ENCODE results near the gene SCGB1C1.

The SCGB1C1 gene

DNA sequence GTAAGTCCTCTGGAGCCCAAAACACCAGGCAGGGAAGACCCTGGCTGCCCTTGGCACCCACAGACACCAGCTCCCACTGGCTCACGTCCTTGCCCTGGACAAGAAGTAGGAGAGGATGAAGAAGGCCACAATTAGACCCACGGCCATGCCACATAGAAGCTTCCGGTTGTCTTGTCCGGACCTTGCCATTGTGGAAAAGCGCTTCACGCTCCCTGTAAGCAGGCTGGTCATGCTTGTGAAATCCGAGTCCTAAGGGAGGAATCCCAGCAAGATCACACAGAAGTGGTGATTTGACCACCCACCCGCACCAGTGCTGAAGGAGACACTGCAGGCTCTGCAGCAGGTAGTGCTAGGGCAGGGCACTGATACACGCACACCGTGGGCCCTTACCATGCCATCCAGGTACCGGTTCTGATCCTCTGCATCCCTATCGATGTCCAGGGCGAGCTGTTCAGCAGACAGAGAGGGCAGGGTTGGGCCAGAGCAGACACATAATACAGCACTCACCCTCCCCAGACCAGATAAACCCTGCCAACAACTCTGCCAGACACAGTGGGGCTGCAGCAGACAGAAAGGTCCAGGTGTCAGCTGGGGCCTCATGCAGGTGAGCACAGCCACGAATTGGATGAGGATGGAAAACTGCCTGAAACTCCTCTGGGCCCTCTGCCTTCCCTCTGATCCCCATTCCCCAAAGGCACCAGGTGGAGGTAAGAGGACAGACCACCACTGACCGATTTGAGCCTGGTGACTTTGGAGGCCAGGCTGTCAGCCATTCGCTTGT lies 12.5 kb downstream of the SCGB1C1 start:
- no peak for DNase-seq

DNA sequence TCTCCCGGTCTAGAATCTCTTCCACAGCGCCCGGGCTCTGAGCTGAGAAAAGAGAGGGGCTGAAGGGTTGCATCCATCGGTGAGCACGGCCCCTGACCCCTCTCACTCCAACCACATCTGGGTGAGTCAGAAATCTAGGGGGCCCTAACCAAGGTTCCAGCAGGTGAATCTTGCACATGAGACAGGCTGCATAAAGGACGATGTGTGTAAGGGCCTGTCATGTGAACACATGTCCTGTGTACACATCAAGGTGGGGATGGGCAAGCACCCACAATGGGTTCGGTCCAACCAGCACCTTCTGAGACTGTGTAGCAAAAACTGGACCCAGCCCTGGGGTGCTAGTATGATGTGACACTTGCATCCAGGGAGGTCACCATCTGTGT lies 13.1 kb downstream of the SCGB1C1 start:
- no peak for DNase-seq

DNA sequence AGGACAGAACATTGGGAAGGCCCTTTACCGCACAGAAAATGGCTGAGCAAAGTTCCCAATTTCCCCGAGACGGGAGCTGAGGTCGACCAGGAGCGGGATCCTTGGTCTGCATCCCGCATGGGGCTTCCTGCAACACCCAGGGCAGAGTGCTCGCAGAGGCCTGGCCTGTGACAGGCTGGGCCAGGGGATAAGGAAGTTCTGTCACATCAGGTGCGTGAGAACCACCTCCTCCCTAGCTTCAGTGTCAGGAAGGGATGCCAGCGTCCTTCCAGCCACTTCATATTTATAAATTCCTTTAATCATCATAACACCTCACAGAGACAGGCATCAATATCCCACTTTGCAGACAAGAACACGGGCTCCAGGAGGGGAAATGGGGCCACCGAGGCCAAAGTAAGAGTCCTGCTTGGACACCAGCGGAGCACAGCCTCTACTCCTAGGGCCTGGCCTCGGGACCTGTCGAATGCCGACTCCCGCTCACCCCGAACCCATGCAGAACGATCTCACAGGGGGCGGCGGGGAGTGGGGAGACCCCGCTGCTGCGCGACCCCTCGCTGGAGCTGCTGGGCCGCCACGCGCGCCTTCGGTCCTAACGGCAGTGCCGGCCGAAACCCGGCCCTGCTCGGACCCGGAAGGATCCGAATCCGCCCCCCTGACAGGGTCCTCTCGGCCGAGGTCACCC lies 13.8 kb downstream of the SCGB1C1 start:
- DNase-seq = no peak

DNA sequence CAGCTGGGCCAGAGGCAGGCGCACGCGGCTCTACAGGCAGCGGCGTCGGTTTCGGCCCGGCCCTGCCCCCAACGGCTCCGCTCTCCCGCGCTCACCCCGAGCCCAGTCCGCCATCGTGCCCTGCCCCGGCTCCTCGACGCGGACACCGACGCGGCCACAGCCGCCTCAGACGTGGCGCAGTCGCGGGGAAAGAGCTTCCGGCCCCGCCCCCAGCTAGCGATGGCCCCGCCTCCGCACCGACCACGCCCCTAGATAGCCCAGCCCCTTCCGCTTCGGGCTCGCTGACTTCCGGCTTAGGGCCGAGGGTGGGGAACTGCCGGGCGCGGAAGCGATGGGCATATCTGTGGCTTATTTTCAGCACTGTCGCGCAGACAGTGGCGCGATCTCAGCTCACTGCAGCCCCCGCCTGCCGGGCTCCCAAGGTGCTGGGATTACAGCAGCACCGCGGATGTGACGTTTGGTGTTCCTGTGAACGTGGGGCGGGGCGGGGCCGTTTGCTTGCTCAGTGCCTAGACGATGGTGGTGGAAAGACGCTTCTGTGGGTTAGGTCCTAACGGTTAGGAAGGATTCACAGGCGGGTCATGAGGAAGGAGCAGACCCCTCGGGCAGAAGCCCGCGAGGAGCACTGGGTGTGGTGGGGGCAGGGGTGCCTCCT lies 14.5 kb downstream of the SCGB1C1 start, which contains the start of the genes BET1L and RIC8A:
Gene BET1L (minus strand): TSS at position 192 of the 655 bp plus-strand sequence. CDS start 78 bp downstream, at position 114.
Gene RIC8A (plus strand): TSS at position 501 of the 655 bp plus-strand sequence. CDS start 1,147 bp downstream, outside the sequence.
- DNase-seq = peak; percentile 67

DNA sequence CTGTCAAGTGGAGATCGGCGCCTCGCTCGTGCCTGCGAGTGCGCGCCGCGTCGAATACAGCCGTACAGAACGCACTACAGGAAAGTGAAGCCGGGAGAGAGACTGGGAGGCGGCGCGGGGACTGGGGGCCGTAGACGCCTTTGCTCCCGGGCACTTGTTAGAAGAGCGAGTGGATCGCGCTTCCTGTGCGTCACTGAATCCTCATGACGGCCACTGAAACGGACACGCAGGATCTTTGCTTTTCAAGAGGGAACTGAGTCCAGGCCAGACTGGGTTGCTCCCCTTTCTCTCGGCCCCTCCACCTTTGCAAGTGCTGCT lies 14.9 kb downstream of the SCGB1C1 start:
- no peak for DNase-seq

DNA sequence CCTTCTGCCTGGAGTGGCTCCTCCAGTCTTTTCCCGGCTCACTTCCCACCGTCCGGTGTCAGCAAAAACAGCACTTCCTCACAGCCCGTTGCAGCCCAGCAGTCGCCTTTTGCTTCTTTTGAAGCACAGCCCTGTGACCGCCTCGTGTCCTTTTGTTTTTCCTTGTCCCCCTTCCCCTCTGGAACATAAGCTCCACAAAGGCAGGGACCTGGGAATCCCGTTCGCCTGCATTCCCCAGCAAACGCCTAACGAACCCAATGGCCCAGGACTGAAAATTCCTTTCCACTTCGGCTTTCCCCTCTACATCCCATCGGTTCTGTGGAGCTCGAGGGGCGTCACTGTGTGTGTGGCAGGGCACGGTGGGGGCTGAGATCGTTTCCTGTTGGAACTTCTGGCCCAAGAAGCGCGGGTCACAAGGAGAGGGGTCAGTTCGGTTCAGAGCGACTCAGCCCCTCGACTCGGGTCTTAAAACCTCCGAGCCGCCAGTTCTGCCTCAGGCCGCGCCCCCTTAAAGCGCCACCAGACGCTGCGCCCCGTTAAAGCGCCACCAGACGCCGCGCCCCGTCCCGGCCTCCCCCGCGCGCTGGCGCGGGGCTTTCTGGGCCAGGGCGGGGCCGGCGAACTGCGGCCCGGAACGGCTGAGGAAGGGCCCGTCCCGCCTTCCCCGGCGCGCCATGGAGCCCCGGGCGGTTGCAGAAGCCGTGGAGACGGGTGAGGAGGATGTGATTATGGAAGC lies 15.5 kb downstream of the SCGB1C1 start:
- peak; percentile 28 for DNase-seq

DNA sequence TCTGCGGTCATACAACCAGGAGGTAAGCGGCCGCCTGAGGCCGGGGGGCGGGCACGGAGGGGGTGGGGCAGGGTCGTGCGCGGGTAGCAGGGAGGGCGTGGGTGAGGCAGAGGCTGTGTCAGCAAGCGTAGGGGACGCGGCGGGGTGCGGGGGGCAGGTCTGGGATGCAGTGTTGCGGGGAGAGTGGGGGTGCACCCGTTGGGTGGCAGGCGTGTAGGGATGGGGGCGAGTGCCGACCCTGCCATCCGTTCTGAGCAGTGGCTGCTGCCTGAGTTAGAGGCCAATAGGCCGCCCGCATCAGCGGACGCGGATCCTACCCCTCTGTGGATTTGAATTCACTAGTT lies 16.0 kb downstream of the SCGB1C1 start:
- no peak for DNase-seq

DNA sequence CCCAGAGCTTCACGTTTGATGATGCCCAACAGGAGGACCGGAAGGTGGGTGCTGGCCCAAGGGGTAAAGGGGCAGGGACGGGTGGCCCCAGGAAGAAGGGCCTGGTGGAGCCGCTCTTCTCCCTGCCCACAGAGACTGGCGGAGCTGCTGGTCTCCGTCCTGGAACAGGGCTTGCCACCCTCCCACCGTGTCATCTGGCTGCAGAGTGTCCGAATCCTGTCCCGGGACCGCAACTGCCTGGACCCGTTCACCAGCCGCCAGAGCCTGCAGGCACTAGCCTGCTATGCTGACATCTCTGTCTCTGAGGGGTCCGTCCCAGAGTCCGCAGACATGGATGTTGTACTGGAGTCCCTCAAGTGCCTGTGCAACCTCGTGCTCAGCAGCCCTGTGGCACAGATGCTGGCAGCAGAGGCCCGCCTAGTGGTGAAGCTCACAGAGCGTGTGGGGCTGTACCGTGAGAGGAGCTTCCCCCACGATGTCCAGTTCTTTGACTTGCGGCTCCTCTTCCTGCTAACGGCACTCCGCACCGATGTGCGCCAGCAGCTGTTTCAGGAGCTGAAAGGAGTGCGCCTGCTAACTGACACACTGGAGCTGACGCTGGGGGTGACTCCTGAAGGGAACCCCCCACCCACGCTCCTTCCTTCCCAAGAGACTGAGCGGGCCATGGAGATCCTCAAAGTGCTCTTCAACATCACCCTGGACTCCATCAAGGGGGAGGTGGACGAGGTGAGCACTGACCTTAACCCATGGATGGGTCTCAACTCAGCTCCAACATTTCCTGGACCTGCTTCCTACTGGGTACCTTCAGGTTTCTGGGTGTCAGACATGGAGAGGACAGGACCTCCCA lies 16.6 kb downstream of the SCGB1C1 start:
- no peak for DNase-seq

DNA sequence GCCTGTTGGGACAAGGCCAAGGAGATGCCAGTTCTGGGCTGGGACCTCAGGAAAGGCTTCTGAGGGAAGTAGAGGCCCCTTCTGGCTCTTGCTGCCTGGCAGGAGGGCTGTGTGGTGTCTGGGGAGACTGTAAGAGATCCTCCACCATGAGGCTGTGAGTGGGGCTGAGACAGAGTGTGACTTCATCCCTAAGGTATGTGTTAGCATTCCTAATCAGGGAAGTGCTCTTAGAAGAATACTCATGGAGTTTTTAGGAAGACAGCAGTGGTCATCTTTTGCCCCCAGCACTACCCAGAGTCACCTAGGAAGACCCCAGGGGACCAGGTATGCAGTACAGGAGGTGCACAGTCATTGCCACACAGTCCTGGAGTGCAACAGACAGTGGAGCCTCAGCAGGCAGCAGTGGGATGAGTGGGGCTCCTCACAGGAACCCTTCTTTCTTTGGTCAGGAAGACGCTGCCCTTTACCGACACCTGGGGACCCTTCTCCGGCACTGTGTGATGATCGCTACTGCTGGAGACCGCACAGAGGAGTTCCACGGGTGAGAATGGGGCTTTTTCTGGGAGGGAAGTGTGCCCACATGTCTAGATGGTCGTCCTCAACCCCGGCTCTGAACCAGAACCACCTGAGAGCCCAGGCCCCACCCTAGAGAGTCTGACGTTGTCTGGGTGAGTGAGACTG lies 17.4 kb downstream of the SCGB1C1 start:
- no peak for DNase-seq

DNA sequence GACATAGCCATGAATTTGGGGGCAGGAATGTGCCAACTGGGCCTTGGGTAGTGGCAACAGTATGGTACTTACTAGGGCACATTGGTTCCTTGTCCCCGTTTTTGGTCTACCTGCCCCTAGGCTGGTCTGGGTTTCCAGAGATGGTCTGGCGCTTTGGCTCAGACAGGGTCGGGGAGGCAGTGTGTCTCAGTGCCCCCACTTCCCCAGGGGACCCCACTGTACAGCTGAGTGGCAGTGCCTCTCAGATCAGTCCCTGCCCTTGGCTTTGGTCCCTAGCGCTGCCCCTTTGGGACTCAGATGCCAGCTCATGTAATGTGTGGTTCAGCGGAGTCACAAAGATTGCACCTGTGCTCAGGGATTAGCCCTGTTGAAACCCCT lies 17.9 kb downstream of the SCGB1C1 start:
- DNase-seq = no peak

DNA sequence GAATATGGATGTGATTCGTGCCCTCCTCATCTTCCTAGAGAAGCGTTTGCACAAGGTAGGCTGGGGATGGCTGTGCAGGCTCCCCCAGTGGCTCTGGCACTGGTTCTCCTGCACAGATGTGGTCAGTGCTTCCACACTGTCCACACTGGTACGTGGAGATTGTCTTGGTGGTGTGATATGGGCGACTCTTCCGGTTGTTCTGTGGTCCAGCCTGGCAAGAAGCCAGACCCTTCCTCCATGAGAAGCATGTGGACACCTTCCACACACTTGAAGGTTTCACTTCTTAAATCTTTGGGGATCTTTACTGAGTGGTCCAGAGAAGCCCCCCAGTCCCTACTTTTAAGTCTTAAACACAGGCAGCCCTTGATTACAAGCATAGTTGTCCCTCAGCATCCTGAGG lies 18.4 kb downstream of the SCGB1C1 start:
- no peak for DNase-seq

DNA sequence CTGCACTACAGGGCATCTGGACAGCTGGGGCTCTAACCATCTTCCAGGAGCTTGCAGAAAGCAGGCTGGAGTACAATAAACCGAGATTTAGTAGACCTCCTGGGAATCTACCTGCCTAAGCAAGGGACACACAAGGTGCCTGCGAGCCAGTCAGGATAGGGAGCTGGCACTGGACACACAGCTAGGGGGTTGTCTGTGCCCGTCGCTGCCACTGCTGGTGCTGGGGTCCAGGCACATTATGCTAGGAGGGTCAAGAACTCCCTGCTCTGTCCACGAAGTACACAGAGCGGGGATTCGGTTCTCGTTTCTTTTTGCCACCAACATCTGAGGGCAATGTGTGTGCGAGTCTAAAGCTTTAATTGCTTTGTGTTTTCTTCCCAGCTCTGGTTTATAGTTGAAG lies 18.9 kb downstream of the SCGB1C1 start:
- DNase-seq = no peak

DNA sequence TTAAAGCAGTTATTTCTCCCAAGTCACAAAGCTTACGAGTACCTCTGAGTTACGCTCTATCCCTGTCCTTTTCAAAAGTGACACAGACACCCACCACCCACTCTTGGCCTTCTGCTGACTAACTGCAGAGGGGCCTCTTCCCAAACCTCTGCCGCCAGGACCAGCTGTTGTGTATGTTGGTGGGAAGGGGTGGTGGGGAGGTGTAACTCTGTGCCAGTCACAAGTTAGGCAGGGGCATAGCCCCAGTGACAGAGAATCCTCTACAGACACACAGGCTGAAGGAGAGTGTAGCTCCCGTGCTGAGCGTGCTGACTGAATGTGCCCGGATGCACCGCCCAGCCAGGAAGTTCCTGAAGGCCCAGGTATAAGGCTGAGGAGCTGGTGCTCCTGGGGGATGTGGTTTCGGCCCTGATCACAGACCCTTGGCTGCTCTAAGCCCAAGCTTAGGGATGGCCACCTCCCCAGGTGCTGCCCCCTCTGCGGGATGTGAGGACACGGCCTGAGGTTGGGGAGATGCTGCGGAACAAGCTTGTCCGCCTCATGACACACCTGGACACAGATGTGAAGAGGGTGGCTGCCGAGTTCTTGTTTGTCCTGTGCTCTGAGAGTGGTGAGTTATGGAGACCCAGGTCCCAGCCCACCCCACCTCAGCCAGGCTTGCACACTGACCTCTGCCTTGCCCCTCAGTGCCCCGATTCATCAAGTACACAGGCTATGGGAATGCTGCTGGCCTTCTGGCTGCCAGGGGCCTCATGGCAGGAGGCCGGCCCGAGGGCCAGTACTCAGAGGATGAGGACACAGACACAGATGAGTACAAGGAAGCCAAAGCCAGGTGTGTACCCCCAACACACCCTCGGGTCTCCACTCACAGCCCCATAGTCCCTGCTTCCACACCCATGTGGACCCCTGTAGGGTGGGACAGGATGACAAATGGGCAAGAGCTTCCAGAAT lies 19.5 kb downstream of the SCGB1C1 start:
- no peak for DNase-seq

DNA sequence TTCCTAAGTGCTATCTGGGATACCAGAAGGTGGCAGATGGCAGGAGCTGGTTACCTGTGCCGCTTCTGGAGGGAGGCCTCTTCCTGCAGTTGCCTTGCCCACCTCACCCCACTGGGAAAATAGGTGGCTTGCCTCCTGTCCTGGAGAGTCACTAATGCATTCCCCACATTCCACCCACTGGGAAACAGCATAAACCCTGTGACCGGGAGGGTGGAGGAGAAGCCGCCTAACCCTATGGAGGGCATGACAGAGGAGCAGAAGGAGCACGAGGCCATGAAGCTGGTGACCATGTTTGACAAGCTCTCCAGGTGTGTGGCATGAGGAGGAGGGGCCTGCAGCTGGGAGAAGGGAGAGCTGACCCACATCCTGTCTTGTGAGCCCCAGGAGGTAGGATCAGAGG lies 20.2 kb downstream of the SCGB1C1 start:
- no peak for DNase-seq

DNA sequence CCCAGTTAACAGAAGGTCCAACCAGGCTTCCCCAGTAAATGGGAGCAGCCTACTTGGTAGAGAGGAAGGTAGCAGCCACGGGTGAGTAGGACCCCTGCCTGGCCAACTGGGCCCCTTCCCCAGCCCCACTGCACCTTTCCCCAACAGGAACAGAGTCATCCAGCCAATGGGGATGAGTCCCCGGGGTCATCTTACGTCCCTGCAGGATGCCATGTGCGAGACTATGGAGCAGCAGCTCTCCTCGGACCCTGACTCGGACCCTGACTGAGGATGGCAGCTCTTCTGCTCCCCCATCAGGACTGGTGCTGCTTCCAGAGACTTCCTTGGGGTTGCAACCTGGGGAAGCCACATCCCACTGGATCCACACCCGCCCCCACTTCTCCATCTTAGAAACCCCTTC lies 21.2 kb downstream of the SCGB1C1 start:
- no peak for DNase-seq

DNA sequence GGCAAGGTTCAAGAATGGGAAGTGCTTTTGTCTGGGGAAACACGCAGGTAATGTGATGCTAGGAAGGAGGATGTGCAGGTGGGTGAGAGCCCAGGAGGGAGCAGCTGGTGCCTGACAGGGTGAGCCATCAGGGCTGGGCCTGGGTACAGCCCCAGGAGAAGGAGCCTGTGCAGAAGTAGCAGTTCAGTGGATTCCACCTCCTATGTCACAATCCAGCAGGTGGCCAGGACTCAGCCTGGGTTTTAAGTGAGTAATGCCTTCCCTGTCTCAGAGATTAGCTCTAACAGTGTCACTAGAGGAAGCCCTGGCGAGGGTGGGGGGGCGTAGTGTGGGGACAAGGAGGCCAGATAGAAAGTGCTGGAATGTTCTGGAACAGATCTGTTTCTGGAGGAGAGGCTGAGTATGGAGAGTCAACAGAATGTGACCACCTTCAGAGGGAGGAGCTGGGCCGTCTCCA lies 22.7 kb downstream of the SCGB1C1 start:
- no peak for DNase-seq

DNA sequence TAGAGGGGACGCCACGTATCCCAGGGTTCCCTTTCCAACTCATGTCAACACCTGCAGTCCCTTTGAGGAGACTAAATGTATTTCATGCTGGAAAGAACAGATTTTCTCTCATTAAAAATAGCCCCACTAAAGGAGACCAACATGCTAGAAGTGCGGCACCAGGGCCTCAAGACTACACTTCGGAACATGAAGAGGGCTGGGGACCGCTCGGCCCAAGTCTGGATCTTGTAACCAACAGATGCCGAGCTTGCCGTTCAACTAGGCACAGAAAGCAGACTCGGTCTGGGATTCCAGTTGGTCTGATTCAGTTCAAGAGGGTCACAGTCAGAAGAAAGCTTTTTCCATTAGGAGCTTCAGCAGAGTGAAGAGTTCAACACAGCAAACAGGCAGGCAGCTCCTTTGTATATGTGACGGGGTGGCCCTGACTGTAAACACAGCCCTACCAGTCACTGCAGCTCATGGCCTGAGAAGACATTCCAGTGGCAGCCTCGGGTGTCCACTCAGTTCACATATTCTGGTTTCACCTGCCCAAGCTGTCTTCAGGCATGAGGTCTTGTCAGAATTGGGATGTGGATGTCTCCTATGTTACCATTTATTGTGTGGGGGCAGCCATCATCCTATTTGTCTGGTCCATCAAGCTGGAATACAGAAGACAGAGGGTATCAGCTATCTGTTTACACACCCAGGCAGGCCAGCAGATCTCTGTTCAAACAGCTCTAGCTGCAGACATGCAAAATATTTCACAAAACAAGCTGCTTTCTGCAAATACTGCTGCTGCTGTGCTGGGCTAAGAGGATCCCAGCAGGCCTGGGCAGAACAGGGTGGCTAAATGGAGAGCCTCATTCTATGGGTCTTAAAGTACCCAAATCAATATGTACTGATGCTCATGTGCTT lies 23.4 kb downstream of the SCGB1C1 start:
- no peak for DNase-seq

DNA sequence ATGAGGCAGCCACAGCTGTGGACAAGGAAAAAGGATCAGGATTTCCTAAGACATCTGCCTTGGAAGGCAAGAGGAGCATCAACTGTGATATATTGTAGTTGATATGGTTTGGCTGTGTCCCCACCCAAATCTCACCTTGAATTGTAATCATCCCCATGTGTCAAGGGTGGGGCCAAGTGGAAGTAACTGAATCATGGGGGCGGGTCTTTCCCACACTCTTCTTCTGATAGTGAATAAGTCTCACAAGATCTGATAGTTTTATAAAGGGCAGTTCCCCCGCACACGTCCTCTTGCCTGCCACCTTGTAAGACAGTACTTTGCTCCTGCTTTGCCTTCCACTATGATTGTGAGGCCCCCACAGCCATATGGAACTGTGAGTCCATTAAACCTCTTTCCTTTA lies 24.8 kb downstream of the SCGB1C1 start:
- no peak for DNase-seq

DNA sequence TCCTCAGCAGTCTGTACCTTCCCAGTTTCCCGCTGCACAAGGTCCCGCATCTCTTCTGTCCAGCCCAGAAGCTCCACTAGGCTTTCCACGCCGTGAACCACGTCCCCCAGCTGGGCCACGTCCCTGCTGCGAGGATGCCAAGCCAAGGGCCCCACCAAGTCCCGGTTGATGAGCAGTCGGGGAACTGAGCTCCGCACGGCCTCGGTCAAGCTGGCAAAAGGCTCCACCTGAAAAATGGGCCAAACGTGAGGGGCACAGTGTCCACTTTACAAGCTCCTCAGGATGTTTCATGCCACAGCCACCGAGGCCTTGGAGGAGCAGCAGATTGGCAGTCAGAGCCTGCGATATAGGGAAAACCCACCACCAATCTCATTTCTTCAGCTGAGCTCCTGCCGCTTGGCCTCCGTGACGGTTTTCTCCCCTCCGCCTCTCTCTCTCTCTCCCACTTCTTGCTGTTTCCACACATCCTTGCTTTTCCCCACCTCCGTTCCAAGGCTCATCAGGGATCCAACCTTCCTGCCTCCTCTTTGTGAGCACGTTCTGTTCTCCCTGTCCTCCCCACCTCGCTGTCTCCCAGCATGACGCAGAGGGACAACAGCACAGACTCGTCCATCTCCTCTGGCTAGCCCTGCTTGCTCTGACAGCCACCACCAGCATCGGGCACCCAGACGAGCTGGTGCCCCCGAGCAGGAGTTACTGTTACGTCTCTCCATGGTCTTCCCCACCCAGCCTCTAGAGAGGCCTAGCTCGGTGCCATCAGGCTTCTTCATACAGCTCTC lies 26.1 kb downstream of the SCGB1C1 start:
- no peak for DNase-seq

Measured in DMS79 treated with DMSO at 0.1 percent for 48 hours (cell line).